Testis (tissue), 2 donors: Measurements from ENCODE around the gene SRRD.

Source experiments
- POLR2A ChIP-seq: fragments of 450-650 bp; IDR thresholded peaks from one replicate; pipeline ENCODE4 v1.6.1; 2017; ENCODE audit warnings: antibody characterized with exemption, mild to moderate bottlenecking, moderate library complexity
- TF ChIP-seq, protein P1 (sequence below), 3 experiments: fragments of 450-650 bp in 2 of 3; fragments of 200-600 bp in 1 of 3; sonication (generic) in 1 of 3; IDR thresholded peaks; one replicate each; pipeline ENCODE4 v1.5.1; 2016 to 2019; ENCODE audit warnings: antibody characterized with exemption in 3 of 3, mild to moderate bottlenecking in 2 of 3, moderate library complexity in 1 of 3

DNA sequence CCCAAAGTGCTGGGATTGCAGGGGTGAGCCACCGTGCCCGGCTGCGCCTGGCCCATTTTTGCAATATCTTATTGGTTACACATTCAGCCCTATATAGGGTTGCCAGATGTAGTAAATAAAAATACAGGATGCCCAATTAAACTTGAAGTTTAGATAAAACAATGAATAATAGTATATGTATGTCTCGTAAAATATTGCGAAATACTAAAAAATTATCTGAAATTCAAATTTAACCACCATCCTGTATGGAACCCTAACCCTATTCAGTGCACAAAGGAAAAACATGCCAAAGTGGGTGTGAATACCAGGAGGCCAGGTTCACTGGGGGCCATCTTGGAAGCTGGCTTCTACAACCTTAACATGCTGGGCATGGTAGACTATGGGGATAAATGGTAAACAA lies 33.8 kb downstream of the SRRD start:
- TF ChIP-seq, protein P1, sequence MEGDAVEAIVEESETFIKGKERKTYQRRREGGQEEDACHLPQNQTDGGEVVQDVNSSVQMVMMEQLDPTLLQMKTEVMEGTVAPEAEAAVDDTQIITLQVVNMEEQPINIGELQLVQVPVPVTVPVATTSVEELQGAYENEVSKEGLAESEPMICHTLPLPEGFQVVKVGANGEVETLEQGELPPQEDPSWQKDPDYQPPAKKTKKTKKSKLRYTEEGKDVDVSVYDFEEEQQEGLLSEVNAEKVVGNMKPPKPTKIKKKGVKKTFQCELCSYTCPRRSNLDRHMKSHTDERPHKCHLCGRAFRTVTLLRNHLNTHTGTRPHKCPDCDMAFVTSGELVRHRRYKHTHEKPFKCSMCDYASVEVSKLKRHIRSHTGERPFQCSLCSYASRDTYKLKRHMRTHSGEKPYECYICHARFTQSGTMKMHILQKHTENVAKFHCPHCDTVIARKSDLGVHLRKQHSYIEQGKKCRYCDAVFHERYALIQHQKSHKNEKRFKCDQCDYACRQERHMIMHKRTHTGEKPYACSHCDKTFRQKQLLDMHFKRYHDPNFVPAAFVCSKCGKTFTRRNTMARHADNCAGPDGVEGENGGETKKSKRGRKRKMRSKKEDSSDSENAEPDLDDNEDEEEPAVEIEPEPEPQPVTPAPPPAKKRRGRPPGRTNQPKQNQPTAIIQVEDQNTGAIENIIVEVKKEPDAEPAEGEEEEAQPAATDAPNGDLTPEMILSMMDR (IDR thresholded peaks at IDR 0.05): no peak
- no peak for TF ChIP-seq POLR2A
